Stimulated activated CD4-positive, alpha-beta T cell treated with anti-CD3 and anti-CD28 coated beads, Interleukin-1b, Interleukin-23, amount 100 ng/mL, for 48 hours (primary cell): ENCODE data around the gene UGT1A9.

Experiments
- DNase-seq: peaks from one replicate; pipeline ENCODE4 v3.0.0-alpha.2; 2020

Gene UGT1A9

GRCh38 chr2:233800208-233800607, 128.5 kb downstream of the UGT1A9 start:
- DNase-seq, result no peak

- no peak for DNase-seq
These were observed 129.8 kb downstream of the UGT1A9 start for GRCh38 chr2:233801357-233802131.

- DNase-seq, result no peak
These were observed 130.6 kb downstream of the UGT1A9 start for GRCh38 chr2:233802132-233802815.

GRCh38 chr2:233803292-233803911, 131.7 kb downstream of the UGT1A9 start:
- DNase-seq, result no peak

GRCh38 chr2:233803994-233804393, 132.3 kb downstream of the UGT1A9 start:
- DNase-seq, result no peak

GRCh38 chr2:233807215-233807865, 135.6 kb downstream of the UGT1A9 start:
- no peak for DNase-seq

- DNase-seq, result no peak
These were observed 136.6 kb downstream of the UGT1A9 start for GRCh38 chr2:233807966-233808935.

GRCh38 chr2:233810385-233810784, 138.7 kb downstream of the UGT1A9 start:
- DNase-seq, result no peak

- DNase-seq, result no peak
These were observed 139.4 kb downstream of the UGT1A9 start for GRCh38 chr2:233811087-233811486.

GRCh38 chr2:233811732-233812131, 140.0 kb downstream of the UGT1A9 start:
- no peak for DNase-seq

GRCh38 chr2:233813236-233814055, 141.7 kb downstream of the UGT1A9 start:
- no peak for DNase-seq

GRCh38 chr2:233814056-233814835, 142.5 kb downstream of the UGT1A9 start:
- DNase-seq, result no peak

GRCh38 chr2:233815861-233816260, 144.2 kb downstream of the UGT1A9 start:
- DNase-seq, result no peak

- DNase-seq, result no peak
These were observed 144.6 kb downstream of the UGT1A9 start for GRCh38 chr2:233816334-233816733.

GRCh38 chr2:233816771-233817170, 145.1 kb downstream of the UGT1A9 start:
- no peak for DNase-seq

- DNase-seq, result no peak
These were observed 145.7 kb downstream of the UGT1A9 start for GRCh38 chr2:233817361-233817911.

- DNase-seq, result no peak
These were observed 146.4 kb downstream of the UGT1A9 start for GRCh38 chr2:233817995-233818638.

- no peak for DNase-seq
These were observed 147.2 kb downstream of the UGT1A9 start for GRCh38 chr2:233818639-233819621.
